Peyer's patch (tissue), 4 donors: ENCODE data around the gene LHX1.

ENCODE experiments used
- POLR2A ChIP-seq, 2 donors: fragments of 450-650 bp; IDR thresholded peaks; one replicate each; pipeline ENCODE4 v1.5.1; 2017; ENCODE audit warnings: antibody characterized with exemption in 2 of 2, mild to moderate bottlenecking in 2 of 2, moderate library complexity in 2 of 2
- TF ChIP-seq, protein P1 (sequence below), 6 experiments: fragments of 450-650 bp in 4 of 6; fragments of 200-600 bp in 2 of 6; sonication (generic) in 1 of 6; IDR thresholded peaks; one replicate each; pipeline ENCODE4 v1.5.1; 2017 to 2019; ENCODE audit warnings: antibody characterized with exemption in 6 of 6, mild to moderate bottlenecking in 3 of 6, moderate library complexity in 1 of 6

DNA sequence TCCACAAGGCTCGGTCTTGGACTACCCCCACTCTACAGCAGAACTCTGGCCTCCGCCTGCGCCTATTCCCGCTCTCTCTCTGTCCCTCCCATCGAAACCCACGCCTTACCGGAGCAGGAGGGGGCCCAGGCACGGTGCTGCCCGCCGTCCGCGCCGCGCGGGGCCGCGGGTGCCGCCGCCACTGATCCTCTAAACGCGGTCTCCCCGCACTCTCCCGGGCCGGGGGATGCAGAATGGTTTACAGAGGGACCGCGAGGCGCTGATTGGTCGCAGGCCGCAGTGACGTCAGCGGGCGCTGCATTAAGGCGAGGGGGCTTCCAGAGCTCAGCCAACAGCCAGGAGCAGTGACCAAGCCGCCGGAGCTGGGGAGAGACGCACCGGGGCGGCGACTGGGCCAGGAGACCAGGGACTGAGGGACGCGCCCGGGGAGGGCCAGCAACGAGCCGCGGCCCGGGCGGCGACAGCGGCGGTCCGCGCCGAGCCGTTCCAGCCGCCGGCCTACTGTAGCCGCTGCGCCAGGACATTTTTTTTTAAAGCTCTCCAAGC is 747 bp upstream of the LHX1 start:
- no peak for TF ChIP-seq POLR2A (IDR thresholded peaks at IDR 0.05)
- TF ChIP-seq, protein P1, sequence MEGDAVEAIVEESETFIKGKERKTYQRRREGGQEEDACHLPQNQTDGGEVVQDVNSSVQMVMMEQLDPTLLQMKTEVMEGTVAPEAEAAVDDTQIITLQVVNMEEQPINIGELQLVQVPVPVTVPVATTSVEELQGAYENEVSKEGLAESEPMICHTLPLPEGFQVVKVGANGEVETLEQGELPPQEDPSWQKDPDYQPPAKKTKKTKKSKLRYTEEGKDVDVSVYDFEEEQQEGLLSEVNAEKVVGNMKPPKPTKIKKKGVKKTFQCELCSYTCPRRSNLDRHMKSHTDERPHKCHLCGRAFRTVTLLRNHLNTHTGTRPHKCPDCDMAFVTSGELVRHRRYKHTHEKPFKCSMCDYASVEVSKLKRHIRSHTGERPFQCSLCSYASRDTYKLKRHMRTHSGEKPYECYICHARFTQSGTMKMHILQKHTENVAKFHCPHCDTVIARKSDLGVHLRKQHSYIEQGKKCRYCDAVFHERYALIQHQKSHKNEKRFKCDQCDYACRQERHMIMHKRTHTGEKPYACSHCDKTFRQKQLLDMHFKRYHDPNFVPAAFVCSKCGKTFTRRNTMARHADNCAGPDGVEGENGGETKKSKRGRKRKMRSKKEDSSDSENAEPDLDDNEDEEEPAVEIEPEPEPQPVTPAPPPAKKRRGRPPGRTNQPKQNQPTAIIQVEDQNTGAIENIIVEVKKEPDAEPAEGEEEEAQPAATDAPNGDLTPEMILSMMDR (IDR thresholded peaks at IDR 0.05): no peak
